CD4-positive, alpha-beta T cell treated with Interleukin-17A for 1 hour (primary cell): ENCODE results near the gene DGKZ.
"Not testable (repeated sequence)": the region's sequence is repeated elsewhere in the genome, so short reads cannot be mapped to it uniquely, and the experiment has no call there.

Source experiments
- DNase-seq: peaks from one replicate; pipeline ENCODE4 v3.0.0-alpha.2; 2020

The DGKZ gene

GRCh38 chr11:46346886-46347636, at the start of gene DGKZ:
Gene DGKZ (plus strand): TSS chr11:46347463. CDS start chr11:46347660, 197 bp downstream.
- DNase-seq: peak; percentile 92

DNA sequence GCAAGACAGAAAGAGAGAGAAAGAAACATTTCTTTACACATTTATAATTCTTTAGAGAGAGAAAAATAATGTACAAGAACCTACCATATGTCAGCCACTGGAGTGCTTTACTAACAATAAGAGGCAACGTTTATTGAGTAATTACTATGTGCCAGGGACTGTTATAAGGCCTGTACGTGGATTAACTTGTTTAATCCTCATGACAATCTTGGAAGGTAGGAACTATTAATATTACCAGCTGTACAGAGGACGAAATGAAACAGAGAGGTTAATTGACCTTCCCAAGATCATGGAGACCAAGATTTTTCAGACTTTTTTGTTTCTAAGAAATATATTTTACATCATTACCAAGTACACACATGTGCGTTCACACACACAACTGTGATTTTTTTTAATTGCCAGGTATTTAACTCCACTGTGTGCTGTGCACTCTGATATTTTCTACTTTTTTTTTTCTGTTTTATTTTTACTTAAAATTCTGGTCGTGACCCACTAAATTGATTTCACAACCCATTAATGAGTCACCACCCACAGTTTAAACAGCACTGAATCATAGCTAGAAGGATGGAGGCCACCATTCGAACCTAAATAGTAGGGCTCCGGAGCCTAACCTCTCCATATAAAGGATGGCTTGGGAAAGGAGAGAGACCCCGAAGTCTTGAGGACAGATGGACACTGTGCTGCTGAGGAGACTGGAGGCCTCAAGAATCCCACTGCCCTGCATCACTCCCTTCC, 48.4 kb upstream of the DGKZ start:
- DNase-seq: no peak

- no peak for DNase-seq
These were observed 47.8 kb upstream of the DGKZ start for GRCh38 chr11:46299451-46299961.

DNA sequence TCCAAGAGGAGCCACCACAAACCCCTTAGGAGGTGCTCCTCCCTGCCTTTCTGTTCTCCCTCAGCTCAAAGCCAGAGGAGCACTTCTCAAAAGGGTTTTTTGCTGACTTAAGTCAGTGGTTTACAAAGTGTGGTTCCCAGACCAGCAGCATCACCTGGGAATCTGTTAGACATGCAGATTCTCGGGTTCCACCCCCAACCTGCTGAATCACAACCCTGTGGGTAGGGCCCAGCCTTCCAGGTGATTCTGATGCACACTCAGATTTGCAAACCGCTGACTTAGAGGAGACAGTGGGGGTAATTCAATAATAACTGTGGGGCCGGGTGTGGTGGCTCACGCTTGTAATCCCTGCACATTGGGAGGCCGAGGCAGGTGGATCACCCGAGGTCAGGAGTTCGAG, 47.0 kb upstream of the DGKZ start:
- no peak for DNase-seq

- DNase-seq: no peak
These were observed 44.4 kb upstream of the DGKZ start for GRCh38 chr11:46302866-46303265.

- not testable (repeated sequence) for DNase-seq
These were observed 43.2 kb upstream of the DGKZ start for GRCh38 chr11:46304036-46304435.

GRCh38 chr11:46304605-46305179, 42.6 kb upstream of the DGKZ start:
- no peak for DNase-seq

DNA sequence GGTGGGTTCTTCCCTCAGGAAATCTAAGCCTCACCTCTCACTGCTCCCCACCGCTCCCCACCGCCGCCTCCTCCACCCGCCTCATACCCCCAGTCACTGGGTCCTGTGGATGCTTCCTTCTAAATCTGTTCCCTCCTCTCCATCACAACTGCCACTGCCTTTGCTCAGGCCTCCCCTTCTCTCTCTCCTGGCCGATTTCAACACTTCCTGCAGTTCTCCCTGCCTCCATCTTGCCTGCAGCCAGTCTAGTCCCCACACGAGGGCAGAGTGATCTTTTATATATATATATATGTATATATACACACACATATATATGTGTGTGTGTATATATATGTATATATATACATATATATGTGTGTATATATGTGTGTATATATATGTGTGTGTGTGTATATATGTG, 42.0 kb upstream of the DGKZ start:
- DNase-seq: peak; percentile 36

GRCh38 chr11:46306296-46306853, 40.9 kb upstream of the DGKZ start:
- no peak for DNase-seq

GRCh38 chr11:46307369-46307768, 39.9 kb upstream of the DGKZ start:
- DNase-seq: no peak

DNA sequence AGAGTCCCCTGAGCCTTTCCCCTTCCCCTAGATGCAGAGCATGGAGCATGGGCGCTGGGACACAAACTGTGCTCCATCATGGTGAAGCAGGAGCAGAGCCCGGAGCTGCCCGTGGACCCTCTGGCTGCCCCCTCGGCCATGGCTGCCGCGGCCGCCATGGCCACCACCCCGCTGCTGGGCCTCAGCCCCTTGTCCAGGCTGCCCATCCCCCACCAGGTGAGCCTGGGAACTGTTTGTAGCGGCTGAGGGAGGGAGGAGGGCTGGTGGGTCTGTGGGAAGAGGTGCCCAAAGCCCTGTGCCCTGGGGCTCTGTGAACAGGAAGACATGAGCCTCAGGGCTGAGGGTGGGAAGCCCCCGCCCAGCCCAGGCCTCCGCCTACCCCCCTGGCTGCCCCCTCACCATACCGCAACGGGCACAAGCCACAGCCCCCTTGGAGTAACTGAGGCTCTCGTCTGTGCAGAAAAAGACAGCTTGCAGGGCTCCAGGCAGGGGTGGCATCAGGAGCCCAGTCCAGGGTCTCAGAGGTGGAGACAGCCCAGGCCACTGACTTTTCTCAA, 39.4 kb upstream of the DGKZ start:
- DNase-seq: no peak

DNA sequence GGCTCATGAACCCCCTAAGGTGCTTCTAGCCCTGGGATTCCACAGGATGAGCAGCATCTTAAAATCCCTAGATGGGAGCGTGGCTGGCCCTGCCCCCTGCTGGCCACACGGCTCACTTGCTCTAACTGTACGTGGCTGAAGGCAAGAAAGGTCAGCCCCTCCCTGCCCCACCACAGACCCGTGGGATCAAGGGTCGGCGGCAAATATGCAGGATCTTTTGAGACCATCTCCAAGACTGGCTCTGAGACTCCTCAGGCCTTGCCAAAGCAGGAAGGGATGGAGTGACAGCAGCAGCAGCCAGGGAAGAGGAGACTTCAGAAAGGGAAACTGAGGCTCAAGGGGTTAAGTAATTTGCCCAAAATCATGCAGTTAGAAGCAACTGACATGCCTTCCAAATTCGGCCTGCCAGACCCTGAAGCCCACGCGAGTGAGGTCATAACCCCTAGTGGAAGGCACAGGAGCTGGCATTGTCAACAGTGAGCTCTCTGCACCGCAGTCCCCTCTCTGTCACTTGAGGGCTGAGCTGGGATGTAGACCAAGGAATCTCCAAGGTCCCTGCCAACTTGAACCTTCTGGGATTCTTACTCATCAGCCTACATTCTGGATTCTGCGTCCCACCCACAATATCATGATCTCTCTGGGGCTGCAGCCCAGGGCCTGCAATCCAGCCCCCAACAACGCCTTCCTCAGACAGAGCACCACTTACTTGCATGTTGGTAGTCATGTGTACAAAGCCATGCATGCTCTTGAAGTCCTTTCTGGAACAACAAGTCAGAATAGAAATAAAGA, 38.4 kb upstream of the DGKZ start:
- peak; percentile 64 for DNase-seq

DNA sequence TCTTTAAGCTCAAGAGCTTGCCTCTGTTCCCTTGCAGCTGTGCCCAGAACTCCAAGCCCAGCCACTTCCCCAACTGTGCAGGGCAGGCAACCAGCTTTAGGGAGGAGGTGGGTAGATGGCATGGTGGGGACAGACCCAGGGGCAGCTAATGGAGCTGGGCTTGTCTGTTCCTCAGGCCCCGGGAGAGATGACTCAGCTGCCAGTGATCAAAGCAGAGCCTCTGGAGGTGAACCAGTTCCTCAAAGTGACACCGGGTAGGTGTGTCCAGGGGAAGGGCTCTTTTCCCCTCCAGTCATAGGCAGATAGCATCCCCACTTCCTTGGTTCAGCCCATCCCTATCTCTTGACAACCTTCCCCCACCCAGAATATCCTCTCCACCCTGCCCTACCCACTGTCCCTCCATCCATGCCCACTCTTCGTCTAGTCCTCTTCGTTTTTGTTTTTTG, 37.4 kb upstream of the DGKZ start:
- no peak for DNase-seq

DNA sequence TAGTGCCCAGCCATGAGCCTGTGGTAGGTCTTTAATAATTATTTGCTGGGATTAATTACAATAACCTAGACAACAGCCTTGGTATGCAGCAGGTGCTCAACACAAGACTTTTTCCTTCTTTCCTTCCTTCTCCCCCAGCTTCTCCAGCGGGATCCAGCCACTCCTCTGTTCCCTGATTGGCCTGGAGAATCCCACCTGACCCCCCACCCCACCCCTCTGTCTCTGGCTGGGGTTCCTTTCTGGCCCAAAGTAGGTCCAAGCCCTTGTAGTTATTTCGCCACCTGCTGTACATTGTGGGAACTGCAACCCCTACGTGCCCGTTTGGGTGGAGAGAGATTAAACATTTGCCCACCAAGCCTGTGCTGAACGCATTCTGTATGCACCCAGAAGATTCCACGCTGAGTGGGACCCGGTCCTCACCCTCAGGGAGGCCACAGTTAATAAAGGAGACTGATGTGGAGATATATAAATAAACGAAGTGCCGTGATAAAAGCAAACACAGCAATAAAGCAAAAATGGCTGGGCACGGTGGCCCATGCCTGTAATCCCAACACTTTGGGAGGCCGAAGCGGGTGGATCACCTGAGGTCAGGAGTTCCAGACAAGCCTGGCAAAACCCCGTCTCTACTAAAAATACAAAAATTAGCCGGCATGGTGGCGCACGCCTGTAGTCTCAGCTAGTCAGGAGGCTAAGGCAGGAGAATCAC, 32.1 kb upstream of the DGKZ start:
- peak; percentile 82 for DNase-seq

- no peak for DNase-seq
These were observed 31.3 kb upstream of the DGKZ start for GRCh38 chr11:46315783-46316563.

GRCh38 chr11:46319074-46319453, 28.2 kb upstream of the DGKZ start:
- no peak for DNase-seq

- no peak for DNase-seq
These were observed 25.5 kb upstream of the DGKZ start for GRCh38 chr11:46321757-46322156.

DNA sequence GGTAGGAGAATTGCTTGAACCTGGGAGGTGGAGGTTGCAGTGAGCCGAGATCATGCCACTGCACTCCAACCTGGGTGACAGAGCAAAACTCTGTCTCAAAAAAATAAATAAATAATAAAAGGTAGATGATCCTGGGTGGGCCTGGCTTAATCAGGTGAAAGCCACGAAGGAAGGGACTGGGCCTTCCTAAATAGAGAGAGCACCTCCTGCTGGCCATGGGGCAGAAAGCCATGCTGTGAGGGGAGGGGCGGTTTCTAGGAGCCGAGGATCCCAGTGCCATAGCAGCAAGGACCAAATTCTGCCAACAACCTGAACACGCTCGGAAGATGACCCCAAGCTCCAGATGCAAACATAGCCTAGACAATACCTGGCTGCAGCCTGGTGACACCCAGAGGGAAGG, 24.5 kb upstream of the DGKZ start:
- DNase-seq: no peak

- DNase-seq: no peak
These were observed 20.3 kb upstream of the DGKZ start for GRCh38 chr11:46326813-46327416.

GRCh38 chr11:46327829-46328228, 19.4 kb upstream of the DGKZ start:
- DNase-seq: no peak
